Endothelial cell of umbilical vein (primary cell): Measurements from ENCODE around the gene NMBR. TPM values are rescaled to one million over a fixed set of nuclear protein-coding genes. Genes with fewer than 3 reads are reported as not detected.

ENCODE experiments used
- BruUV-seq: library from RNA; stranded (reverse); fragments of 400-500 nt; replicated peaks from 2 replicates; lab custom pipeline; 2021; lab: Mats Ljungman, UMichigan
- CTCF ChIA-PET: fragments of 300-600, 350-600 bp; sonication (Branson Sonifier 250); formaldehyde crosslinking; loops from one replicate; lab custom pipeline; 2021; ENCODE audit warnings: antibody characterized with exemption, inconsistent platforms; lab: Charles Lee
- POLR2A ChIA-PET: fragments of 300-600, 350-600 bp; sonication (Branson Sonifier 250); formaldehyde crosslinking; loops from one replicate; lab custom pipeline; 2021; ENCODE audit warnings: antibody characterized with exemption, inconsistent platforms; lab: Charles Lee
- DNase-seq: peaks from one replicate; pipeline ENCODE4 v3.0.0-alpha.2; 2011; ENCODE audit warnings: low read depth, low spot score
- FAIRE-seq: peaks from 2 replicates; lab custom pipeline; 2011; peaks lifted over from hg19 to GRCh38; lab: Jason Lieb, UNC
- H2AFZ ChIP-seq: 2 replicates; pipeline ENCODE4 v1.6.0; 2012; ENCODE audit warnings: low read depth, low read length, control low read depth, inconsistent platforms
- H3K27ac ChIP-seq: 2 replicates; pipeline ENCODE4 v1.5.1; 2011; ENCODE audit warnings: low read depth, mild to moderate bottlenecking, control low read depth, low read length, moderate library complexity; ENCODE audit not compliant: insufficient read depth
- H3K27me3 ChIP-seq, 2 experiments: 2 replicates each; pipeline versions ENCODE4 v1.6.0 to v1.6.1; 2011; ENCODE audit warnings: low read length in 2 of 2, mixed read lengths in 1 of 2; ENCODE audit not compliant: control insufficient read depth in 2 of 2, insufficient read depth in 2 of 2
- H3K36me3 ChIP-seq, 2 experiments: 2 replicates in 1 of 2; 3 replicates in 1 of 2; pipeline ENCODE4 v1.5.1; 2011; ENCODE audit warnings: low read length in 2 of 2, mild to moderate bottlenecking in 1 of 2, moderate library complexity in 1 of 2; ENCODE audit not compliant: control insufficient read depth in 2 of 2, insufficient read depth in 2 of 2; ENCODE audit errors: extremely low read depth in 1 of 2
- H3K4me1 ChIP-seq: 3 replicates; pipeline ENCODE4 v1.5.1; 2011; ENCODE audit warnings: mild to moderate bottlenecking, low read length; ENCODE audit not compliant: control insufficient read depth, insufficient read depth; ENCODE audit errors: extremely low read depth
- H3K4me2 ChIP-seq: 2 replicates; pipeline ENCODE4 v1.6.1; 2011; ENCODE audit warnings: low read length, control low read depth, mixed read lengths; ENCODE audit not compliant: insufficient read depth
- H3K4me3 ChIP-seq, 3 experiments: fragments of 200-600 bp in 1 of 3; sonication (generic), shearing (Covaris generic) in 1 of 3; replicated peaks in 1 of 3; 2 replicates each; pipeline ENCODE4 v1.5.1; 2011 to 2016; ENCODE audit warnings: control low read depth in 3 of 3, low read length in 3 of 3, mild to moderate bottlenecking in 2 of 3, inconsistent platforms in 1 of 3, low read depth in 1 of 3, moderate library complexity in 1 of 3; ENCODE audit not compliant: insufficient read depth in 1 of 3
- H3K79me2 ChIP-seq: 2 replicates; pipeline ENCODE4 v1.6.0; 2012; ENCODE audit warnings: low read length, inconsistent platforms; ENCODE audit not compliant: control insufficient read depth, insufficient read depth
- H3K9ac ChIP-seq: replicated peaks from 2 replicates; pipeline ENCODE3; 2011; ENCODE audit warnings: low read length, control low read depth; ENCODE audit not compliant: insufficient read depth; ENCODE audit errors: extremely low read depth
- H3K9me1 ChIP-seq: replicated peaks from 3 replicates; pipeline ENCODE4 v1.6.0; 2011; ENCODE audit warnings: mild to moderate bottlenecking, low read length; ENCODE audit not compliant: control insufficient read depth, insufficient read depth; ENCODE audit errors: extremely low read depth
- H3K9me3 ChIP-seq: replicated peaks from 2 replicates; pipeline ENCODE4 v1.5.1; 2012; ENCODE audit warnings: low read length, inconsistent platforms; ENCODE audit not compliant: control insufficient read depth, insufficient read depth
- H4K20me1 ChIP-seq: replicated peaks from 2 replicates; pipeline ENCODE3; 2011; ENCODE audit warnings: mild to moderate bottlenecking, low read length; ENCODE audit not compliant: control insufficient read depth, insufficient read depth; ENCODE audit errors: extremely low read depth
- EZH2 ChIP-seq: IDR thresholded peaks from 2 replicates; pipeline ENCODE4 v1.6.1; 2012; ENCODE audit warnings: borderline replicate concordance, low read depth, mild to moderate bottlenecking, moderate library complexity, low read length, inconsistent platforms; ENCODE audit not compliant: severe bottlenecking
- FOS ChIP-seq: IDR thresholded peaks from 2 replicates; pipeline ENCODE4 v1.6.1; 2011; ENCODE audit warnings: mild to moderate bottlenecking, low read length, moderate library complexity, borderline replicate concordance; ENCODE audit not compliant: insufficient read depth
- GATA2 ChIP-seq: IDR thresholded peaks from 2 replicates; pipeline ENCODE4 v1.7.0; 2011; ENCODE audit warnings: low read depth, mild to moderate bottlenecking, moderate library complexity, mixed read lengths, low read length; ENCODE audit not compliant: insufficient read length, insufficient read depth
- JUN ChIP-seq: IDR thresholded peaks from 2 replicates; pipeline ENCODE4 v1.6.1; 2011; ENCODE audit warnings: borderline replicate concordance, low read depth; ENCODE audit not compliant: insufficient read length, insufficient read depth
- MYC ChIP-seq: IDR thresholded peaks from one replicate; pipeline ENCODE4 v1.6.1; 2011; ENCODE audit warnings: mild to moderate bottlenecking, low read depth, low read length
- POLR2A ChIP-seq: IDR thresholded peaks from 2 replicates; pipeline ENCODE4 v1.6.1; 2012; ENCODE audit warnings: low read depth, mild to moderate bottlenecking, control low read depth, low read length
- POLR2AphosphoS5 ChIP-seq: IDR thresholded peaks from 2 replicates; pipeline ENCODE4 v1.6.1; 2012; ENCODE audit warnings: low read depth, mild to moderate bottlenecking, control low read depth, low read length, moderate library complexity; ENCODE audit not compliant: insufficient read depth
- dilution Hi-C: fragments of 300-500 bp; cut with MboI; formaldehyde crosslinking; loops from one replicate; pipeline ENCODE4 v1.15.0; 2019; ENCODE audit warnings: low sequenced_read_pairs; ENCODE audit not compliant: extremely low pct_ligation_motif_present
- intact Hi-C: fragments of 100-400 bp; cut with micrococcal nuclease; formaldehyde crosslinking; loops from one replicate; pipeline ENCODE4 v1.10.0; 2022
- polyA plus RNA-seq, 4 experiments: library from polyadenylated mRNA; depleted of rRNA in 3 of 4; stranded (reverse) in 3 of 4; unstranded in 1 of 4; fragments of >200 nt; gene quantifications; 2 replicates each; pipeline versions ENCODE4 v1.2.1 to v1.2.3, GENCODE V29; 2011 to 2012; ENCODE audit warnings: missing spikeins in 1 of 4
- total RNA-seq: library from RNA; stranded (reverse); gene quantifications from 2 replicates; pipeline ENCODE4 v1.2.3, GENCODE V29; 2021
- TF ChIP-seq, protein P1 (sequence below), 2 donors: IDR thresholded peaks; 1 replicate in 1 of 2; 2 replicates in 1 of 2; pipeline ENCODE4 v1.5.1; 2011; ENCODE audit warnings: low read length in 2 of 2, mild to moderate bottlenecking in 2 of 2, moderate library complexity in 2 of 2, control low read depth in 1 of 2, inconsistent platforms in 1 of 2, low read depth in 1 of 2; ENCODE audit not compliant: insufficient read depth in 1 of 2; ENCODE audit errors: extremely low read depth in 1 of 2
- TF ChIP-seq, protein P2 (sequence below): IDR thresholded peaks from 2 replicates; pipeline ENCODE4 v1.6.1; 2011; ENCODE audit not compliant: insufficient read depth, insufficient read length

Gene NMBR
- total and polyA plus RNA-seq, 2 donors (not counting 3 experiments of a cell fraction or from before 2014, with no cell fraction given), result not detected

DNA sequence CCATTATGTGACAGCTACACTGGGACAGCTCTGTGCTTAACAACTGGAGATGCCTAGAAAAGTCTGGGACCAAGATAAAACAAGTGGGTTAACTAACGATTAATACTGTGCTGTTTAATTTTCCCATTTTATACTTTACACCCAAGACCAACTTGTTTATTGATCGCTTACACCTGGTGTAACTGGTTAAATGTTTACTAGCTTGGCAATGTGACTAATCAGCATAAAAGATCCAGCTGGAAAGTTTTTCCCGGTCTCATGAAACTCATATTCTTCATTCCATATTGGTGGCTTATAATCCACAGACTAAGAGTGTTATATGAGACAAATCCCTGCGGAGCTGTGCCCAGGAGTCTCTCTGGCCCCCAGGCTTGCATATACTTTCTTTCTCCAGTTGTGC, 115.9 kb downstream of the NMBR start:
- CTCF ChIA-PET, result interaction anchor here (0.7 to 1.7 kb wide), 3 partner anchors 41 to 81 kb away, joined by 3 to 4 read pairs (median 3); no protein-coding TSS in a partner anchor
- Histone ChIP-seq H3K4me1 (no peaks in the 10 kb centered on the region), H3K9ac (no peak overlapping the region), H3K9me1 (no peaks in the 10 kb centered on the region), H3K27ac (no peak overlapping the region), H3K9me3 (no peaks in the 10 kb centered on the region), H3K79me2 (no peaks in the 10 kb centered on the region), H2AFZ (no peak overlapping the region), H3K36me3 (no peaks in the 10 kb centered on the region), H3K4me3 (no peak overlapping the region), H3K4me2 (no peak overlapping the region), H4K20me1 (no peaks in the 10 kb centered on the region), H3K27me3 (no peaks in the 10 kb centered on the region)
- BruUV-seq, result no TSS peak
- intact Hi-C loops, result no loop called here
- dilution Hi-C loops, result no loop called here
- no peak for DNase-seq
- POLR2A ChIA-PET, result no interaction called here
- no peak for TF ChIP-seq JUN
- TF ChIP-seq FOS, result no peak
- no peak for TF ChIP-seq MYC
- TF ChIP-seq EZH2, result no peak
- no peak for TF ChIP-seq POLR2A
- TF ChIP-seq, protein P1, sequence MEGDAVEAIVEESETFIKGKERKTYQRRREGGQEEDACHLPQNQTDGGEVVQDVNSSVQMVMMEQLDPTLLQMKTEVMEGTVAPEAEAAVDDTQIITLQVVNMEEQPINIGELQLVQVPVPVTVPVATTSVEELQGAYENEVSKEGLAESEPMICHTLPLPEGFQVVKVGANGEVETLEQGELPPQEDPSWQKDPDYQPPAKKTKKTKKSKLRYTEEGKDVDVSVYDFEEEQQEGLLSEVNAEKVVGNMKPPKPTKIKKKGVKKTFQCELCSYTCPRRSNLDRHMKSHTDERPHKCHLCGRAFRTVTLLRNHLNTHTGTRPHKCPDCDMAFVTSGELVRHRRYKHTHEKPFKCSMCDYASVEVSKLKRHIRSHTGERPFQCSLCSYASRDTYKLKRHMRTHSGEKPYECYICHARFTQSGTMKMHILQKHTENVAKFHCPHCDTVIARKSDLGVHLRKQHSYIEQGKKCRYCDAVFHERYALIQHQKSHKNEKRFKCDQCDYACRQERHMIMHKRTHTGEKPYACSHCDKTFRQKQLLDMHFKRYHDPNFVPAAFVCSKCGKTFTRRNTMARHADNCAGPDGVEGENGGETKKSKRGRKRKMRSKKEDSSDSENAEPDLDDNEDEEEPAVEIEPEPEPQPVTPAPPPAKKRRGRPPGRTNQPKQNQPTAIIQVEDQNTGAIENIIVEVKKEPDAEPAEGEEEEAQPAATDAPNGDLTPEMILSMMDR (IDR thresholded peaks at IDR 0.05; ENCODE audit: extremely low read depth in 1 of 2, insufficient read depth in 1 of 2, low read depth in 1 of 2, low read length in 2 of 2), result no peak
- no peak for TF ChIP-seq GATA2
- no peak for TF ChIP-seq POLR2AphosphoS5
- TF ChIP-seq, protein P2, sequence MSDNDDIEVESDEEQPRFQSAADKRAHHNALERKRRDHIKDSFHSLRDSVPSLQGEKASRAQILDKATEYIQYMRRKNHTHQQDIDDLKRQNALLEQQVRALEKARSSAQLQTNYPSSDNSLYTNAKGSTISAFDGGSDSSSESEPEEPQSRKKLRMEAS, result no peak
- no peak for FAIRE-seq
